Measurements from ENCODE around the gene UVRAG. TPM values are rescaled to one million over a fixed set of nuclear protein-coding genes. Genes with fewer than 3 reads are reported as not detected.
"Not testable (repeated sequence)": the region's sequence is repeated elsewhere in the genome, so short reads cannot be mapped to it uniquely, and the experiment has no call there.

The UVRAG gene
- total and polyA plus RNA-seq, 7 donors, result 6.2 to 16.8 (median 13.6) TPM

- intact Hi-C loops (cut with DNase I), result loop anchor here (2.0 to 5.0 kb wide), 3 partner anchors 67 to 323 kb away; no protein-coding TSS in a partner anchor
- Histone ChIP-seq H3K4me1 (peaks cover 4% of the 10 kb centered on the region), H3K27ac (no peak overlapping the region)
Measured at GRCh38 chr11:75869661-75870455, 54.8 kb downstream of the UVRAG start.

GRCh38 chr11:75872887-75873416, 57.9 kb downstream of the UVRAG start:
- DNase-seq (no peak), ATAC-seq (no peak)
- WGBS, 3 donors, result 62 to 66% (median 63%) methylated on average over 5 of the region's 5 CpGs
- no peaks in the 10 kb centered on the region for H3K27me3 ChIP-seq (ENCODE audit: insufficient read depth in 3 of 3, low read length in 2 of 3)
- no peaks in the 10 kb centered on the region for H3K36me3 ChIP-seq (ENCODE audit: insufficient read depth in 1 of 2, low read depth in 1 of 2)
- no peaks in the 10 kb centered on the region for H3K9me3 ChIP-seq
- no peak overlapping the region for H3K4me3 ChIP-seq
- no peak for TF ChIP-seq CTCF (IDR thresholded peaks at IDR 0.05)
- intact Hi-C loops (cut with DNase I), result no loop called here
- H3K27ac ChIP-seq, result no peak overlapping the region
- H3K4me1 ChIP-seq, result no peaks in the 10 kb centered on the region

More at GRCh38 chr11:75869661-75870455, 54.8 kb downstream of the UVRAG start:
- Histone ChIP-seq H3K27me3 (ENCODE audit: insufficient read depth in 3 of 3, low read length in 2 of 3) (no peaks in the 10 kb centered on the region), H3K36me3 (ENCODE audit: insufficient read depth in 1 of 2, low read depth in 1 of 2) (no peaks in the 10 kb centered on the region), H3K9me3 (no peaks in the 10 kb centered on the region), H3K4me3 (no peak overlapping the region)
- WGBS, 3 donors, result 95 to 99% (median 97%) methylated on average over 1 of the region's 1 CpG
- no peak for ATAC-seq
- no peak for DNase-seq
- TF ChIP-seq CTCF (IDR thresholded peaks at IDR 0.05), result no peak

- Histone ChIP-seq H3K36me3 (ENCODE audit: insufficient read depth in 1 of 2, low read depth in 1 of 2) (no peaks in the 10 kb centered on the region), H3K4me3 (no peak overlapping the region), H3K4me1 (no peaks in the 10 kb centered on the region), H3K9me3 (no peaks in the 10 kb centered on the region), H3K27me3 (ENCODE audit: insufficient read depth in 3 of 3, low read length in 2 of 3) (no peaks in the 10 kb centered on the region), H3K27ac (no peak overlapping the region)
- no peak for DNase-seq
- TF ChIP-seq CTCF (IDR thresholded peaks at IDR 0.05), result no peak
- intact Hi-C loops (cut with DNase I), result no loop called here
- no peak for ATAC-seq
- WGBS, 3 donors, result 71 to 79% (median 75%) methylated on average over 8 of the region's 8 CpGs
Measured at GRCh38 chr11:75873417-75874221, 58.6 kb downstream of the UVRAG start.

GRCh38 chr11:75874684-75875341, 59.8 kb downstream of the UVRAG start:
- TF ChIP-seq CTCF (IDR thresholded peaks at IDR 0.05), result no peak
- no peaks in the 10 kb centered on the region for H3K4me1 ChIP-seq
- H3K4me3 ChIP-seq, result no peak overlapping the region
- no peaks in the 10 kb centered on the region for H3K9me3 ChIP-seq
- ATAC-seq, result no peak
- H3K36me3 ChIP-seq (ENCODE audit: insufficient read depth in 1 of 2, low read depth in 1 of 2), result no peaks in the 10 kb centered on the region
- no peaks in the 10 kb centered on the region for H3K27me3 ChIP-seq (ENCODE audit: insufficient read depth in 3 of 3, low read length in 2 of 3)
- no peak for DNase-seq
- intact Hi-C loops (cut with DNase I), result no loop called here
- WGBS, 3 donors, result 74 to 88% (median 86%) methylated on average over 5 of the region's 5 CpGs
- H3K27ac ChIP-seq, result no peak overlapping the region

- DNase-seq; H3K27ac ChIP-seq; ATAC-seq; H3K27me3 ChIP-seq (ENCODE audit: insufficient read depth in 3 of 3, low read length in 2 of 3); H3K4me1 ChIP-seq; H3K36me3 ChIP-seq (ENCODE audit: insufficient read depth in 1 of 2, low read depth in 1 of 2); H3K9me3 ChIP-seq; intact Hi-C loops (cut with DNase I); H3K4me3 ChIP-seq: not testable (repeated sequence)
- WGBS, 3 donors, result 95 to 96% (median 96%) methylated on average over 8 to 24 of the region's 27 CpGs
Measured at GRCh38 chr11:75877327-75877726, 62.3 kb downstream of the UVRAG start.

- DNase-seq; H3K27ac ChIP-seq; H3K4me3 ChIP-seq; ATAC-seq; intact Hi-C loops (cut with DNase I); H3K27me3 ChIP-seq (ENCODE audit: insufficient read depth in 3 of 3, low read length in 2 of 3); H3K9me3 ChIP-seq; H3K4me1 ChIP-seq; H3K36me3 ChIP-seq (ENCODE audit: insufficient read depth in 1 of 2, low read depth in 1 of 2): not testable (repeated sequence)
- 93 to 99% (median 98%) methylated on average over 8 to 32 of the region's 33 CpGs for WGBS, 3 donors
Measured at GRCh38 chr11:75877931-75878330, 62.9 kb downstream of the UVRAG start.
